Spleen (tissue), 7 donors: Measurements from ENCODE around the gene LGI4.

Experiments used
- POLR2A ChIP-seq, 3 donors: fragments of 450-650 bp; IDR thresholded peaks; one replicate each; pipeline ENCODE4 v1.5.1; 2017; ENCODE audit warnings: antibody characterized with exemption in 3 of 3, mild to moderate bottlenecking in 1 of 3
- TF ChIP-seq, protein P1 (sequence below), 11 experiments: fragments of 200-600 bp in 7 of 11; fragments of 450-650 bp in 4 of 11; sonication (generic) in 4 of 11; IDR thresholded peaks in 8 of 11; conservative IDR thresholded peaks in 3 of 11; 1 replicate in 7 of 11; 2 replicates in 4 of 11; pipeline versions ENCODE4 v1.4.0 to v1.8.0; 2016 to 2021; ENCODE audit warnings: antibody characterized with exemption in 11 of 11, inconsistent platforms in 4 of 11, mild to moderate bottlenecking in 1 of 11
- donor health status: DM: no; HTN: no; CAD: no; lungs with moderate emphysema.
- donor health status: DM: no; HTN: no; CAD: no.
- donor health status: DM: no; HTN: no; CAD: no.

GRCh38 chr19:35099897-35100275, 35.0 kb downstream of the LGI4 start:
- TF ChIP-seq, protein P1, sequence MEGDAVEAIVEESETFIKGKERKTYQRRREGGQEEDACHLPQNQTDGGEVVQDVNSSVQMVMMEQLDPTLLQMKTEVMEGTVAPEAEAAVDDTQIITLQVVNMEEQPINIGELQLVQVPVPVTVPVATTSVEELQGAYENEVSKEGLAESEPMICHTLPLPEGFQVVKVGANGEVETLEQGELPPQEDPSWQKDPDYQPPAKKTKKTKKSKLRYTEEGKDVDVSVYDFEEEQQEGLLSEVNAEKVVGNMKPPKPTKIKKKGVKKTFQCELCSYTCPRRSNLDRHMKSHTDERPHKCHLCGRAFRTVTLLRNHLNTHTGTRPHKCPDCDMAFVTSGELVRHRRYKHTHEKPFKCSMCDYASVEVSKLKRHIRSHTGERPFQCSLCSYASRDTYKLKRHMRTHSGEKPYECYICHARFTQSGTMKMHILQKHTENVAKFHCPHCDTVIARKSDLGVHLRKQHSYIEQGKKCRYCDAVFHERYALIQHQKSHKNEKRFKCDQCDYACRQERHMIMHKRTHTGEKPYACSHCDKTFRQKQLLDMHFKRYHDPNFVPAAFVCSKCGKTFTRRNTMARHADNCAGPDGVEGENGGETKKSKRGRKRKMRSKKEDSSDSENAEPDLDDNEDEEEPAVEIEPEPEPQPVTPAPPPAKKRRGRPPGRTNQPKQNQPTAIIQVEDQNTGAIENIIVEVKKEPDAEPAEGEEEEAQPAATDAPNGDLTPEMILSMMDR (IDR thresholded peaks at IDR 0.05 in 8 of 11, conservative IDR thresholded peaks at IDR 0.05 in 3 of 11): no peak
- no peak for TF ChIP-seq POLR2A (IDR thresholded peaks at IDR 0.05)
